ENCODE measurements around the gene RAB7A.

DNA sequence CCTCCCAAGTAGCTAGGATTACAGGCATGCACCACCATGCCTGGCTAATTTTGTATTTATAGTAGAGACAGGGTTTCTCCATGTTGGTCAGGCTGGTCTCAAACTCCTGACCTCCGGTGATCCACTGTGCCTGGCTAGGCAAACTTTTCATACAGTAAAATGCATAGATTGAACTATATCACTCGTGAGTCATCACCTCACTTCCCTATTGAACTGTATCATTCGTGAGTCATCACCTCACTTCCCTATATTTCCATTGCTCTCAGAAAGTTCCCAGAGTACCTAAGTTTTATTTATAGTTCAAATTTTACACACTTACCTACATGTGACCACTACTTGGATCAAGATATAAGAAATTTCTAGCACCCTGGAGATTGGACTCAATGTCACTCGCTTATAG is 79.8 kb downstream of the RAB7A start:
- no peak for TF ChIP-seq BHLHE40 (IDR thresholded peaks at IDR 0.05; ENCODE audit: low read depth, low read length)
- TF ChIP-seq, protein P1, sequence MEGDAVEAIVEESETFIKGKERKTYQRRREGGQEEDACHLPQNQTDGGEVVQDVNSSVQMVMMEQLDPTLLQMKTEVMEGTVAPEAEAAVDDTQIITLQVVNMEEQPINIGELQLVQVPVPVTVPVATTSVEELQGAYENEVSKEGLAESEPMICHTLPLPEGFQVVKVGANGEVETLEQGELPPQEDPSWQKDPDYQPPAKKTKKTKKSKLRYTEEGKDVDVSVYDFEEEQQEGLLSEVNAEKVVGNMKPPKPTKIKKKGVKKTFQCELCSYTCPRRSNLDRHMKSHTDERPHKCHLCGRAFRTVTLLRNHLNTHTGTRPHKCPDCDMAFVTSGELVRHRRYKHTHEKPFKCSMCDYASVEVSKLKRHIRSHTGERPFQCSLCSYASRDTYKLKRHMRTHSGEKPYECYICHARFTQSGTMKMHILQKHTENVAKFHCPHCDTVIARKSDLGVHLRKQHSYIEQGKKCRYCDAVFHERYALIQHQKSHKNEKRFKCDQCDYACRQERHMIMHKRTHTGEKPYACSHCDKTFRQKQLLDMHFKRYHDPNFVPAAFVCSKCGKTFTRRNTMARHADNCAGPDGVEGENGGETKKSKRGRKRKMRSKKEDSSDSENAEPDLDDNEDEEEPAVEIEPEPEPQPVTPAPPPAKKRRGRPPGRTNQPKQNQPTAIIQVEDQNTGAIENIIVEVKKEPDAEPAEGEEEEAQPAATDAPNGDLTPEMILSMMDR (conservative IDR thresholded peaks at IDR 0.05; ENCODE audit: low read depth, low read length) = no peak
- no peak for TF ChIP-seq CHD1 (IDR thresholded peaks at IDR 0.05; ENCODE audit: low read depth, low read length)
- TF ChIP-seq, protein P2, sequence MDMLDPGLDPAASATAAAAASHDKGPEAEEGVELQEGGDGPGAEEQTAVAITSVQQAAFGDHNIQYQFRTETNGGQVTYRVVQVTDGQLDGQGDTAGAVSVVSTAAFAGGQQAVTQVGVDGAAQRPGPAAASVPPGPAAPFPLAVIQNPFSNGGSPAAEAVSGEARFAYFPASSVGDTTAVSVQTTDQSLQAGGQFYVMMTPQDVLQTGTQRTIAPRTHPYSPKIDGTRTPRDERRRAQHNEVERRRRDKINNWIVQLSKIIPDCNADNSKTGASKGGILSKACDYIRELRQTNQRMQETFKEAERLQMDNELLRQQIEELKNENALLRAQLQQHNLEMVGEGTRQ (IDR thresholded peaks at IDR 0.05; ENCODE audit: low read depth, low read length) = 0 out of 2 replicates have a peak, but pooled peaks have one; percentile 13
